Stimulated activated CD4-positive, alpha-beta T cell treated with anti-CD3 and anti-CD28 coated beads, Interleukin-2, amount 100 ng/mL, for 4 hours (primary cell): ENCODE results near the gene ADAMTSL3.
"Not testable (repeated sequence)": the region's sequence is repeated elsewhere in the genome, so short reads cannot be mapped to it uniquely, and the experiment has no call there.

ENCODE experiments used
- DNase-seq: peaks from one replicate; pipeline ENCODE4 v3.0.0-alpha.2; 2020; ENCODE audit warnings: low read depth

ADAMTSL3 gene

GRCh38 chr15:83753872-83754493 is 100.1 kb downstream of the ADAMTSL3 start:
- DNase-seq: no peak

- DNase-seq: not testable (repeated sequence)
Observed at GRCh38 chr15:83757291-83757690, 103.4 kb downstream of the ADAMTSL3 start.

- no peak for DNase-seq
Observed at GRCh38 chr15:83762367-83762766, 108.4 kb downstream of the ADAMTSL3 start.

- DNase-seq: no peak
Observed at GRCh38 chr15:83764201-83764838, 110.4 kb downstream of the ADAMTSL3 start.

- no peak for DNase-seq
Observed at GRCh38 chr15:83766339-83766738, 112.4 kb downstream of the ADAMTSL3 start.

- DNase-seq: no peak
Observed at GRCh38 chr15:83767741-83768140, 113.8 kb downstream of the ADAMTSL3 start.

- no peak for DNase-seq
Observed at GRCh38 chr15:83769411-83769999, 115.6 kb downstream of the ADAMTSL3 start.

- DNase-seq: no peak
Observed at GRCh38 chr15:83775738-83776137, 121.8 kb downstream of the ADAMTSL3 start.

GRCh38 chr15:83776986-83777385 is 123.1 kb downstream of the ADAMTSL3 start:
- no peak for DNase-seq

- no peak for DNase-seq
Observed at GRCh38 chr15:83783227-83783626, 129.3 kb downstream of the ADAMTSL3 start.

GRCh38 chr15:83784975-83785374 is 131.1 kb downstream of the ADAMTSL3 start:
- no peak for DNase-seq

- DNase-seq: no peak
Observed at GRCh38 chr15:83786336-83786735, 132.4 kb downstream of the ADAMTSL3 start.

GRCh38 chr15:83793069-83793468 is 139.1 kb downstream of the ADAMTSL3 start:
- no peak for DNase-seq

GRCh38 chr15:83794209-83794608 is 140.3 kb downstream of the ADAMTSL3 start:
- DNase-seq: no peak

- no peak for DNase-seq
Observed at GRCh38 chr15:83809345-83809744, 155.4 kb downstream of the ADAMTSL3 start.

- DNase-seq: no peak
Observed at GRCh38 chr15:83810110-83810509, 156.2 kb downstream of the ADAMTSL3 start.

GRCh38 chr15:83813682-83814081 is 159.8 kb downstream of the ADAMTSL3 start:
- DNase-seq: no peak

- no peak for DNase-seq
Observed at GRCh38 chr15:83815506-83815905, 161.6 kb downstream of the ADAMTSL3 start.

- no peak for DNase-seq
Observed at GRCh38 chr15:83816124-83816883, 162.4 kb downstream of the ADAMTSL3 start.

- DNase-seq: no peak
Observed at GRCh38 chr15:83818591-83818990, 164.7 kb downstream of the ADAMTSL3 start.

GRCh38 chr15:83830381-83830780 is 176.5 kb downstream of the ADAMTSL3 start:
- DNase-seq: no peak

GRCh38 chr15:83833569-83833968 is 179.6 kb downstream of the ADAMTSL3 start:
- DNase-seq: no peak

GRCh38 chr15:83835479-83835878 is 181.6 kb downstream of the ADAMTSL3 start:
- no peak for DNase-seq
